Stomach (tissue), 9 donors: ENCODE data around the gene SLCO4C1. TPM values are rescaled to one million over a fixed set of nuclear protein-coding genes. Genes with fewer than 3 reads are reported as not detected.

Experiments
- DNase-seq, 2 donors: peaks; one replicate each; pipeline versions ENCODE4 v3.0.0 to v3.0.0-alpha.2; 2013 to 2019
- H3K27ac ChIP-seq, 5 donors: fragments of 200-600 bp in 4 of 5; sonication (generic) in 4 of 5; one replicate each; pipeline ENCODE4 v1.5.1; 2013 to 2019; ENCODE audit warnings: mild to moderate bottlenecking in 1 of 5, moderate library complexity in 1 of 5
- H3K27me3 ChIP-seq, 3 donors: fragments of 200-600 bp; sonication (generic); one replicate each; pipeline ENCODE4 v1.5.1; 2017 to 2019; ENCODE audit warnings: mixed run types in 1 of 3
- H3K36me3 ChIP-seq, 4 donors: fragments of 200-600 bp; sonication (generic); 1 replicate in 3 of 4; 2 replicates in 1 of 4; pipeline ENCODE4 v1.5.1; 2016 to 2019
- H3K4me1 ChIP-seq, 4 donors: fragments of 200-600 bp; sonication (generic); one replicate each; pipeline ENCODE4 v1.5.1; 2016 to 2019
- H3K4me3 ChIP-seq, 4 donors: fragments of 200-600 bp; sonication (generic) in 3 of 4; one replicate each; pipeline ENCODE4 v1.5.1; 2016 to 2019; ENCODE audit warnings: mild to moderate bottlenecking in 1 of 4
- H3K9me3 ChIP-seq, 4 donors: fragments of 200-600 bp; sonication (generic); one replicate each; pipeline ENCODE4 v1.5.1; 2016 to 2019
- CTCF ChIP-seq, 7 experiments: fragments of 450-650 bp in 4 of 7; fragments of 200-600 bp in 3 of 7; sonication (generic) in 3 of 7; IDR thresholded peaks; one replicate each; pipeline ENCODE4 v1.5.1; 2016 to 2019; ENCODE audit warnings: antibody characterized with exemption in 7 of 7, control low read depth in 2 of 7, mild to moderate bottlenecking in 1 of 7
- EP300 ChIP-seq: sonication (generic); formaldehyde crosslinking; IDR thresholded peaks from one replicate; pipeline ENCODE4 v1.6.1; 2017; ENCODE audit warnings: antibody characterized with exemption
- POLR2A ChIP-seq, 4 donors: fragments of 450-650 bp; IDR thresholded peaks; one replicate each; pipeline ENCODE4 v1.6.1; 2016; ENCODE audit warnings: antibody characterized with exemption in 4 of 4, control low read depth in 2 of 4, mild to moderate bottlenecking in 1 of 4, moderate library complexity in 1 of 4
- POLR2AphosphoS5 ChIP-seq, 3 donors: sonication (generic); formaldehyde crosslinking; IDR thresholded peaks; one replicate each; pipeline ENCODE4 v1.6.1; 2016; ENCODE audit warnings: antibody characterized with exemption in 3 of 3
- WGBS, 5 donors: extraction: QIAGEN DNeasy Blood & Tissue Kit in 3 of 5; methylation state at CpG; one replicate each; pipeline versions ENCODE4 v1.1.5 to v1.1.7; 2013 to 2018; 5-methylcytosine and 5-hydroxymethylcytosine counted together
- intact Hi-C: fragments of 100-400 bp; cut with DNase I; formaldehyde crosslinking; loops from one replicate; pipeline ENCODE4 v1.15.1; 2023; ENCODE audit warnings: low total_unique reads
- polyA plus RNA-seq, 3 donors: library from polyadenylated mRNA; stranded (reverse); fragments of 200-250 nt; gene quantifications; one replicate each; pipeline ENCODE4 v1.2.3, GENCODE V29; 2013
- total RNA-seq, 5 donors: library from RNA; depleted of rRNA; stranded (reverse); fragments of >200 nt; gene quantifications; one replicate each; pipeline versions ENCODE4 v1.1.0 to v1.2.3, GENCODE V29; 2014 to 2016
- donor health status: healthy with polysubstance abuse.
- donor health status: Bipolar disorder and iron deficiency.
- donor health status: healthy.

The SLCO4C1 gene
- total and polyA plus RNA-seq, 8 donors: under 0.01 to 0.73 TPM; not detected in 6

DNA sequence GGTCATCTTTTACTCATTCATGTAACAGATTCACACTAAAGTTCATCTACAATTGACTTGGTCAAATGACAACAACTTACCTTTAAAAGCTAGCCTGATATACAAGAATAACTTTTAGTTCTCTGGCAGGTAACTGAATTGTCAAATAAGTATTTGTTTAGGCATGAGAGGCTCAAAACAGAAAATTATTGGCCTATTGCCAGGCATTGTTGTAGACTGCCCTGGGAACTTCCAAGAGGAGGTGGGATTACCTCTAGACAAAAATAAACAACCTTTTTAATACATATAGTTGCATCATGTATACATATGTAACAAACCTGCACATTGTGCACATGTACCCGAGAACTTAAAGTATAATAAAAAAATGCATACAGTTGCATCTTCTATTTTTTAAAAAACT lies 18.2 kb upstream of the SLCO4C1 start:
- no peak overlapping the region for H3K4me3 ChIP-seq
- TF ChIP-seq POLR2A (IDR thresholded peaks at IDR 0.05) (no peak), POLR2AphosphoS5 (IDR thresholded peaks at IDR 0.05) (no peak), EP300 (no peak), CTCF (IDR thresholded peaks at IDR 0.05) (no peak)
- H3K36me3 ChIP-seq: no peaks in the 10 kb centered on the region
- WGBS, 5 donors: 82 to 94% (median 86%) methylated on average over 1 of the region's 1 CpG
- no peaks in the 10 kb centered on the region for H3K27me3 ChIP-seq
- no peak for DNase-seq
- H3K9me3 ChIP-seq: no peaks in the 10 kb centered on the region
- no peak overlapping the region for H3K27ac ChIP-seq
- intact Hi-C loops: no loop called here
- H3K4me1 ChIP-seq: no peaks in the 10 kb centered on the region

- no peak overlapping the region for H3K27ac ChIP-seq
- intact Hi-C loops: no loop called here
- H3K4me1 ChIP-seq: no peaks in the 10 kb centered on the region
- TF ChIP-seq EP300: no peak
- TF ChIP-seq CTCF (IDR thresholded peaks at IDR 0.05): no peak
- no peak for TF ChIP-seq POLR2A (IDR thresholded peaks at IDR 0.05)
- no peak for TF ChIP-seq POLR2AphosphoS5 (IDR thresholded peaks at IDR 0.05)
- no peak for DNase-seq
- H3K27me3 ChIP-seq: no peaks in the 10 kb centered on the region
- H3K36me3 ChIP-seq: no peaks in the 10 kb centered on the region
- no peaks in the 10 kb centered on the region for H3K9me3 ChIP-seq
- 64 to 83% (median 80%) methylated on average over 2 of the region's 2 CpGs for WGBS, 5 donors
- H3K4me3 ChIP-seq: no peak overlapping the region
Observed at GRCh38 chr5:102313912-102314311, 17.8 kb upstream of the SLCO4C1 start.

DNA sequence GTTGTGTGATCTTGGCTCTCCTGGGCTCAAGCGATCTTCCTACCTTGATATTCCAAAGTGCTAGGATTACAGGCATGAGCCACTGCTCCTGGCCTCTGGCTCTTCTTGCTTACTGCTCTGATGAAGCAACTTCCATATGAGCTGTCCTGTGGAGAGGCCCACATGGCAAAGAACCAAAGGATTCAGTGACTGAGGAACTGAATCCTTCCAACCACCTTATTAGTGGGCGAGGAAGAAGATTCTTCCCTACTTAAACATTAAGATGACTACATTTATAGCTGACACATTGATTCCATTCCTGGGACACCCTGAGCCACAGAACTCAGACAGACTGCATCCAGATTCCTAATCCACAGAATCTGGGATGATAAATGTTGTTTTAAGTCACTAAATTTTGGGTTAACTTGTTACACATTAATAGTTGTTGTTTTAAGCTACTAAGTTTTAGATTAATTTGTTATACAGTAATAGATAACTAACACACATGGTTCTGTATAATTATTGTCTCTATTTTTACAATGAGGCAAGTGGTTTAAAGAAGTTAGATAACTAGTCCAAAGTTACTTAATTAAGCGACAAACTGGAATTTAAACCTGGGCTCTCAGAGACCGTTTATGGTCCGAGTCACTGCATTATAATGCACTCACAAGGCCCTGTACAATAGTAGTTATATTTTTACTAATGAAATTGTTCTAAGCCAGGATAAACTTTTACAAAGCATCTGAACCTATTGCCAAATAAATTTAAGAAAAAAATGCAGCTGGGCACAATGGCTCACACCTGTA lies 16.7 kb upstream of the SLCO4C1 start:
- WGBS, 5 donors: 85 to 96% (median 89%) methylated on average over 5 of the region's 5 CpGs
- no peak overlapping the region for H3K27ac ChIP-seq
- no peaks in the 10 kb centered on the region for H3K4me1 ChIP-seq
- TF ChIP-seq POLR2AphosphoS5 (IDR thresholded peaks at IDR 0.05) (no peak), EP300 (no peak), POLR2A (IDR thresholded peaks at IDR 0.05) (no peak), CTCF (IDR thresholded peaks at IDR 0.05) (no peak)
- no peak for DNase-seq
- no peaks in the 10 kb centered on the region for H3K27me3 ChIP-seq
- no peak overlapping the region for H3K4me3 ChIP-seq
- intact Hi-C loops: no loop called here
- no peaks in the 10 kb centered on the region for H3K9me3 ChIP-seq
- no peaks in the 10 kb centered on the region for H3K36me3 ChIP-seq

DNA sequence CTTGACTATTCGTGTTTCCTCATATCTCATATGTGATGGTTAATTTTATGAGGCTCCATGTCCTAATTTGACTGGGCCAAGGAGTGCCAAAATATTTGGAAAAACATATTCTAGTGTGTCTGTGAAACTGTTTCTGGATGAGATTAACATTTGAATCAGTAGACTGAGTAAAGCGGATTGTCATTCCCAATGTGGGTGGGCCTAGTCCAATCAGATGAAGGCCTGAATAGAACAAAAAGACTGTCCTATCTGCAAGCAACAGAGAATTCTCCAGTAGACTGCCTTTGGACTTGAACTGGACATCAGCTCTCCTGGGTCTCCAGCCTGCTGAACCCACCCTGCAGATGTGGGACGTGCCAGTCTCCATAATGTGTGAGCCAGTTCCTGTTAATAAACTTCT lies 13.5 kb upstream of the SLCO4C1 start:
- Histone ChIP-seq H3K4me3 (no peak overlapping the region), H3K4me1 (no peaks in the 10 kb centered on the region), H3K9me3 (no peaks in the 10 kb centered on the region), H3K27me3 (no peaks in the 10 kb centered on the region), H3K27ac (no peak overlapping the region), H3K36me3 (no peaks in the 10 kb centered on the region)
- TF ChIP-seq CTCF (IDR thresholded peaks at IDR 0.05) (no peak), EP300 (no peak), POLR2A (IDR thresholded peaks at IDR 0.05) (no peak), POLR2AphosphoS5 (IDR thresholded peaks at IDR 0.05) (no peak)
- intact Hi-C loops: no loop called here
- no peak for DNase-seq
- 78 to 90% (median 85%) methylated on average over 3 of the region's 3 CpGs for WGBS, 5 donors
